BE2C (cell line): ENCODE results near the gene RFNG.

Experiments
- DNase-seq: peaks from one replicate; pipeline ENCODE4 v3.0.0-alpha.2; 2020
- H3K27me3 ChIP-seq: fragments of 250-450 bp; sonication (Bioruptor Pico); 2 replicates; pipeline ENCODE4 v1.5.1; 2020; ENCODE audit warnings: mild to moderate bottlenecking
- H3K36me3 ChIP-seq: fragments of 250-450 bp; sonication (Bioruptor Pico); 2 replicates; pipeline ENCODE4 v1.5.1; 2020; ENCODE audit warnings: mild to moderate bottlenecking
- H3K4me1 ChIP-seq: fragments of 250-450 bp; sonication (Bioruptor Pico); 2 replicates; pipeline ENCODE4 v1.5.1; 2020
- H3K4me3 ChIP-seq: 2 replicates; pipeline ENCODE4 v1.5.1; 2011; ENCODE audit warnings: low read depth, low read length
- H3K9me3 ChIP-seq: fragments of 250-450 bp; sonication (Bioruptor Pico); 2 replicates; pipeline ENCODE4 v1.5.1; 2020
- TF ChIP-seq, protein P1 (sequence below): IDR thresholded peaks from 2 replicates; pipeline ENCODE4 v1.5.1; 2012; ENCODE audit warnings: mild to moderate bottlenecking, low read depth, low read length

RFNG gene

DNA sequence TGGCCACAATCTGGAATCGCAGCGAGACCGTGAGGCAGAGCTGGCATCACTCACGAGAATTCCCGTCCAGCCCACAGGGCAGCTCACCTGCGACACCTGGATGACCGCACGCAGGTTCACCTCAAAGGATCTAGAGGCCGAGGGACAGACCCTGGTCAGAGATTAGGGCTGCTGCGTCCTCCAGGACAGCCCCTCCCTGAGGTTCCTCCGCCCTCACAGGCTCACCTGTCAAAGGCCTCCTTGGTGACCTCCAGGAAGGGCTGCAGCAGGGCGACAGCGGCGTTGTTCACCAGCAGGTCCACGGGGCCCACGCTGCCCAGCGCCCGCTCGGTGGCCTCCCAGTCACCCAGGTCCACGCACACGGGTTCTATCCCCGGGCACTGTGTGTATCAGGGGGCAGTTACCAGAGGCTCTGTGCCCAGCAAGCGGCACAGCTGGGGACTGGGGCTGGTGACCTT lies 14.9 kb downstream of the RFNG start:
- Histone ChIP-seq H3K9me3 (no peaks in the 10 kb centered on the region), H3K27me3 (no peaks in the 10 kb centered on the region), H3K36me3 (0 out of 2 replicates have a peak, but pooled peaks cover 2% of the 10 kb centered on the region), H3K4me3 (peak overlapping the region; percentile 80), H3K4me1 (no peaks in the 10 kb centered on the region; the same call in 1 of the 2 replicates)
- TF ChIP-seq, protein P1, sequence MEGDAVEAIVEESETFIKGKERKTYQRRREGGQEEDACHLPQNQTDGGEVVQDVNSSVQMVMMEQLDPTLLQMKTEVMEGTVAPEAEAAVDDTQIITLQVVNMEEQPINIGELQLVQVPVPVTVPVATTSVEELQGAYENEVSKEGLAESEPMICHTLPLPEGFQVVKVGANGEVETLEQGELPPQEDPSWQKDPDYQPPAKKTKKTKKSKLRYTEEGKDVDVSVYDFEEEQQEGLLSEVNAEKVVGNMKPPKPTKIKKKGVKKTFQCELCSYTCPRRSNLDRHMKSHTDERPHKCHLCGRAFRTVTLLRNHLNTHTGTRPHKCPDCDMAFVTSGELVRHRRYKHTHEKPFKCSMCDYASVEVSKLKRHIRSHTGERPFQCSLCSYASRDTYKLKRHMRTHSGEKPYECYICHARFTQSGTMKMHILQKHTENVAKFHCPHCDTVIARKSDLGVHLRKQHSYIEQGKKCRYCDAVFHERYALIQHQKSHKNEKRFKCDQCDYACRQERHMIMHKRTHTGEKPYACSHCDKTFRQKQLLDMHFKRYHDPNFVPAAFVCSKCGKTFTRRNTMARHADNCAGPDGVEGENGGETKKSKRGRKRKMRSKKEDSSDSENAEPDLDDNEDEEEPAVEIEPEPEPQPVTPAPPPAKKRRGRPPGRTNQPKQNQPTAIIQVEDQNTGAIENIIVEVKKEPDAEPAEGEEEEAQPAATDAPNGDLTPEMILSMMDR: no peak
- no peak for DNase-seq

DNA sequence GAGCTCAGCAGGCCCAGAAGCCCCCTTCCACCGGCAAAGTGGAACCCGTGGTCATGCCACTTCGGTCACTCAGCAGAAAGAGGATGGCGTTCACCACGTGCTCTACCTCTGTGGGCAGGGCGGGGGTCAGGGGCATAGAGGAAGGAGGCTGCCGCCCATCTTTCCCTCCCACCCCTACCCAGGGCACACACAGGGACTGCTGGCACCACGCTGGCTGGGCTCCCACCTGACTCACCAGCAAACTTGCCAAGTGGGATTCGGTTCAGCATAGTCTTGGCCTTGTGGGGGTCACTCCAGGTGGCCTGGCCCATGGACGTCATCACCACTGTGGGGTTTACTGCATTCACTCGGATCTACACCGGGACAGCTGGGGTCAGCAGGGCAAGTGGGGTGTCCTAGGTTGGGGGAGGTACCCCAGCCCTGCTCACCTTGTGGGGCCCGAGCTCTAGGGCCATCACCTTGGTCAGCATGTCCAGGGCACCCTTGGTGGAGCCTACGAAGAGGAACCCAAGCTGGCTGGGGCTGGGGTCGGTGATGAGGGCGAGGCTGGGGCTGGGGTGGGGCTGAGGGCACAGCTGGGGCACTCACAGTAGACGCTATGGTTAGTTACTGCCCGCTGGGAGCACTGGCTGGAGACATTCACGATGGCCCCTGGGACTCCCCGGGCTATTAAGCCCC lies 15.5 kb downstream of the RFNG start:
- Histone ChIP-seq H3K36me3 (0 out of 2 replicates have a peak, but pooled peaks cover 2% of the 10 kb centered on the region), H3K27me3 (no peaks in the 10 kb centered on the region), H3K4me1 (no peaks in the 10 kb centered on the region; the same call in 1 of the 2 replicates), H3K4me3 (peak overlapping the region; percentile 80), H3K9me3 (no peaks in the 10 kb centered on the region)
- TF ChIP-seq, protein P1: no peak
- no peak for DNase-seq

DNA sequence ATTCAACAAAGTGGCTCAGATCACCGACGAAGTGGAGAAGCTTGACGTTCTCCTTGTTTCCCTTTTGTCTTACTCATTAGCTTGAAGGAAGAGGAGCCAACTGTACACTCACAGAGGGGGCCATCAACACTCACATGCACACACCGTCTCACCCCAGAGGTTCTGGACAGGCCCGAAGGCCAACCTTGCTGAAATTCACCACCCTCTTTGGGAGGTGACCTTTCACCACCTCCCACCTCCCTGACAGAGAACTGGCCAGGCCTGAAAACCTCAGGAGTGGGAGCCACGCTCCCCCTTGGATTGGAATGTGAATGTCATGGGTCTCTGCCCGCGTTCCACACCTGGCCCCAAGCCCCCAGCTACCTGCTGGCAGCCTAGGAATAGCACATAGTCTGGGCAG lies 16.1 kb downstream of the RFNG start:
- no peaks in the 10 kb centered on the region for H3K9me3 ChIP-seq
- H3K27me3 ChIP-seq: no peaks in the 10 kb centered on the region
- TF ChIP-seq, protein P1: no peak

DNA sequence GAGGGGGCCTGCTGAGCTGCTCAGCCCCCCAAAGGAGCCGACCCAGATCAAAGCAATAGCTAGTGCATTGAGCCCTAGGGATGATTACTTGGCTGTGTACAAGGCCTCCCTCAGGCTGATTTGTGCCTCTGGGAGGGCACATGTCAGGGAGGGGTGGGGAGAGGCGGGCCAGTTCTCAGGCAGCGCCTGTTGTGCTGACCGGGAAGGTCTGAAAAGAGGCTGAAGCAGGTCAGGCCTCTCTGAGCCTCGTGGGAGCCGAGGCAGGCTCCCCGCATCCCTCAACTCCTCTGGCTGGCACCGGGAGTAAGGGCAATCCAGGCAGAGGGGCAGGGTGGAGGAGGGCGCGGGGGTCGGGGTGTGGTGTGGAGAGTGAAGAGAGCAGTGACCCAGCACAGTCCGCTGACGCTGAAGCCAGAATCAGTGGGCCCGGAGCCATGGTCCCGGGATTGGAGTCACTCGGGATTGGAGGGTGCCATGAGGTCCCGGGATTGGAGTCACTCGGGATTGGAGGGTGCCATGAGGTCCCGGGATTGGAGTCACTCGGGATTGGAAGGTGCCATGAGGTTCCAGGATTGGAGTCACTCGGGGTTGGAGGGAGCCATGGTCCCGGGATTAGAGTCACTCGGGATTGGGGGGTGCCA lies 17.1 kb downstream of the RFNG start:
- Histone ChIP-seq H3K4me3 (no peak overlapping the region), H3K36me3 (0 out of 2 replicates have a peak, but pooled peaks cover 2% of the 10 kb centered on the region), H3K9me3 (no peaks in the 10 kb centered on the region), H3K27me3 (no peaks in the 10 kb centered on the region), H3K4me1 (no peaks in the 10 kb centered on the region; the same call in 1 of the 2 replicates)
- DNase-seq: no peak
- TF ChIP-seq, protein P1: no peak

More for the DNA sequence above, 16.1 kb downstream of the RFNG start:
- Histone ChIP-seq H3K36me3 (0 out of 2 replicates have a peak, but pooled peaks cover 2% of the 10 kb centered on the region), H3K4me3 (no peak overlapping the region), H3K4me1 (no peaks in the 10 kb centered on the region; the same call in 1 of the 2 replicates)
- no peak for DNase-seq

DNA sequence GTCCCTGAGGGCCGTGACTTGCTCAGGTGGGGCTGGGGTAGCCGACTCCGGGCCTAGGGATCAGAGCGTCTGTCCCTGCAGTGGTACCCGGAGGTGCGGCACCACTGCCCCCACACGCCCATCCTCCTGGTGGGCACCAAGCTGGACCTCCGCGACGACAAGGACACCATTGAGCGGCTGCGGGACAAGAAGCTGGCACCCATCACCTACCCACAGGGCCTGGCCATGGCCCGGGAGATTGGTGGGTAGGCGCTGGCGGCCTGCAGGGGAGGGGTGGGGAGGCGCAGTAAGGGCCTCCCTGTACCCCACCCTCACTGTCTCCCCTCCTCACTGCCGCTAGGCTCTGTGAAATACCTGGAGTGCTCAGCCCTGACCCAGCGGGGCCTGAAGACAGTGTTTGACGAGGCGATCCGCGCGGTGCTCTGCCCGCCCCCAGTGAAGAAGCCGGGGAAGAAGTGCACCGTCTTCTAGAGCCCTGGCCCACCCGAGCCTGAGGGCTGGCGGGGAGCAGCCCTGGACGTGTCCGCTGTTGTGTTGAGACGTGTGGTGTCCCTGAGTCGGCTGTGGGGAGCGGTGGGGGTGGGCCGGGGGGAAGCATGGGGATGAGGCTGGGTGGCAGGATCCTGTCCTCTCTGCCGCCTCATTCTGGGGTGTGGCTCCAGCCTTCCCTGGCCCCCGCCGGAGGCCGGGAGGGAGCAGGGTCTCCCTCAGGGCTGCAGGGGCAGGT lies 18.1 kb downstream of the RFNG start:
- H3K9me3 ChIP-seq: no peaks in the 10 kb centered on the region
- no peak for DNase-seq
- TF ChIP-seq, protein P1: no peak
- 0 out of 2 replicates have a peak, but pooled peaks cover 2% of the 10 kb centered on the region for H3K36me3 ChIP-seq
- H3K4me3 ChIP-seq: no peak overlapping the region
- no peaks in the 10 kb centered on the region for H3K27me3 ChIP-seq
- H3K4me1 ChIP-seq: no peaks in the 10 kb centered on the region; the same call in 1 of the 2 replicates
